Naive thymus-derived CD4-positive, alpha-beta T cell (primary cell): ENCODE results near the gene ASB4. TPM values are rescaled to one million over a fixed set of nuclear protein-coding genes. Genes with fewer than 3 reads are reported as not detected.
A peak's percentile ranks its signal among the peaks of the same experiment; 100 is the strongest.

Source experiments
- ATAC-seq: fragments of 150-1000 bp; cut with Tn5 transposase; 2 replicates; pipeline ENCODE4 v1.10.0; 2021; ENCODE audit warnings: mild to moderate bottlenecking, moderate library complexity
- CTCF ChIA-PET: fragments of 350-600 bp; sonication (Branson Sonifier 250); formaldehyde crosslinking; loops from one replicate; lab custom pipeline; 2021; ENCODE audit warnings: antibody characterized with exemption; lab: Charles Lee
- POLR2A ChIA-PET: fragments of 350-600 bp; sonication (Branson Sonifier 250); formaldehyde crosslinking; loops from one replicate; lab custom pipeline; 2021; ENCODE audit warnings: antibody characterized with exemption, inconsistent platforms; lab: Charles Lee
- DNase-seq, 9 donors: peaks; one replicate each; pipeline versions ENCODE4 v3.0.0 to v3.0.0-alpha.2; 2020 to 2022; ENCODE audit warnings: mixed read lengths in 1 of 9
- H3K27ac ChIP-seq: one replicate; pipeline ENCODE4 v1.7.0; 2013; ENCODE audit warnings: mild to moderate bottlenecking, low read depth, low read length, moderate library complexity
- H3K27me3 ChIP-seq, 2 donors: one replicate each; pipeline ENCODE4 v1.7.0; 2013; ENCODE audit warnings: low read length in 2 of 2, mild to moderate bottlenecking in 2 of 2, moderate library complexity in 2 of 2; ENCODE audit not compliant: control insufficient read depth in 2 of 2, insufficient read depth in 2 of 2
- H3K36me3 ChIP-seq, 3 experiments: 1 replicate in 2 of 3; 2 replicates in 1 of 3; pipeline ENCODE4 v1.7.0; 2013; ENCODE audit warnings: low read length in 3 of 3, mild to moderate bottlenecking in 3 of 3, moderate library complexity in 1 of 3; ENCODE audit not compliant: insufficient read depth in 3 of 3, control insufficient read depth in 2 of 3
- H3K4me1 ChIP-seq, 2 donors: one replicate each; pipeline ENCODE4 v1.7.0; 2013; ENCODE audit warnings: low read length in 2 of 2, mild to moderate bottlenecking in 2 of 2, moderate library complexity in 1 of 2; ENCODE audit not compliant: control insufficient read depth in 2 of 2, insufficient read depth in 2 of 2
- H3K4me3 ChIP-seq: 2 replicates; pipeline ENCODE4 v1.7.0; 2013; ENCODE audit warnings: mild to moderate bottlenecking, low read length
- H3K9me3 ChIP-seq, 3 experiments: 1 replicate in 2 of 3; 2 replicates in 1 of 3; pipeline ENCODE4 v1.7.0; 2013; ENCODE audit warnings: low read length in 3 of 3; ENCODE audit not compliant: control insufficient read depth in 2 of 3
- H3K27ac Mint-ChIP-seq, 9 donors: one replicate each; pipeline ENCODE4 v1.8.0; 2020 to 2022; ENCODE audit warnings: mixed read lengths in 9 of 9, mild to moderate bottlenecking in 8 of 9, moderate library complexity in 5 of 9, inconsistent platforms in 2 of 9
- H3K27me3 Mint-ChIP-seq, 5 donors: one replicate each; pipeline ENCODE4 v1.8.0; 2021 to 2022; ENCODE audit warnings: mixed read lengths in 5 of 5, mild to moderate bottlenecking in 1 of 5
- H3K36me3 Mint-ChIP-seq, 5 donors: one replicate each; pipeline ENCODE4 v1.8.0; 2020 to 2022; ENCODE audit warnings: mixed read lengths in 5 of 5, mild to moderate bottlenecking in 3 of 5, inconsistent platforms in 1 of 5
- H3K4me1 Mint-ChIP-seq, 7 donors: one replicate each; pipeline ENCODE4 v1.8.0; 2020 to 2022; ENCODE audit warnings: mixed read lengths in 7 of 7, mild to moderate bottlenecking in 3 of 7, inconsistent platforms in 1 of 7
- H3K4me3 Mint-ChIP-seq, 10 donors: one replicate each; pipeline ENCODE4 v1.8.0; 2020 to 2022; ENCODE audit warnings: mild to moderate bottlenecking in 10 of 10, mixed read lengths in 10 of 10, moderate library complexity in 6 of 10, inconsistent platforms in 2 of 10
- H3K9me3 Mint-ChIP-seq, 11 donors: one replicate each; pipeline ENCODE4 v1.8.0; 2020 to 2022; ENCODE audit warnings: mixed read lengths in 11 of 11, mild to moderate bottlenecking in 4 of 11, inconsistent platforms in 1 of 11, moderate library complexity in 1 of 11
- intact Hi-C, 2 donors: fragments of 100-400 bp; cut with micrococcal nuclease; formaldehyde crosslinking; loops; one replicate each; pipeline ENCODE4 v1.15.1; 2023
- polyA plus RNA-seq, 2 donors: library from polyadenylated mRNA; unstranded; fragments of 300-500 nt; fragmentation: Illumina TruSeq; gene quantifications; one replicate each; pipeline ENCODE4 v1.2.3, GENCODE V29; 2021
- total RNA-seq, 6 experiments: library from RNA in 5 of 6; stranded (reverse) in 5 of 6; gene quantifications; 1 replicate in 5 of 6; 2 replicates in 1 of 6; pipeline ENCODE4 v1.2.3 and lab custom pipeline; 2021 to 2026

The ASB4 gene
- total and polyA plus RNA-seq, 7 experiments from 2014 or later, result not detected

- H3K27ac Mint-ChIP-seq, result peak overlapping the region in 4 of 9 donors; percentile 0 to 45 (median 26)
- H3K36me3 Mint-ChIP-seq, result no peaks in the 10 kb centered on the region
- CTCF ChIA-PET, result no interaction called here
- H3K27ac ChIP-seq, result no peak overlapping the region
- no peaks in the 10 kb centered on the region for H3K9me3 Mint-ChIP-seq
- H3K4me3 ChIP-seq, result no peak overlapping the region
- DNase-seq (no peak), ATAC-seq (no peak)
- no peaks in the 10 kb centered on the region for H3K9me3 ChIP-seq
- peak overlapping the region in 5 of 10 donors; percentile 17 to 52 (median 26) for H3K4me3 Mint-ChIP-seq
- H3K36me3 ChIP-seq, result no peaks in the 10 kb centered on the region
- POLR2A ChIA-PET, result no interaction called here
- peaks cover 10 to 26% (median 15%) of the 10 kb centered on the region in 7 donors for H3K4me1 Mint-ChIP-seq
- no peaks in the 10 kb centered on the region for H3K27me3 ChIP-seq
- no peaks in the 10 kb centered on the region for H3K27me3 Mint-ChIP-seq
- H3K4me1 ChIP-seq, result peaks cover 0 to 7% of the 10 kb centered on the region in 2 donors
- intact Hi-C loops, result no loop called here
These were observed 15.3 kb upstream of the ASB4 start for GRCh38 chr7:95470452-95470851.

- no peak for ATAC-seq
- POLR2A ChIA-PET, result no interaction called here
These were observed 14.7 kb upstream of the ASB4 start for GRCh38 chr7:95471071-95471470.

GRCh38 chr7:95472581-95473161, 13.1 kb upstream of the ASB4 start:
- no peaks in the 10 kb centered on the region for H3K9me3 ChIP-seq
- H3K9me3 Mint-ChIP-seq, result no peaks in the 10 kb centered on the region
- DNase-seq, result no peak
- intact Hi-C loops, result no loop called here
- no peak for ATAC-seq
- H3K4me1 Mint-ChIP-seq, result peaks cover 10 to 26% (median 15%) of the 10 kb centered on the region in 7 donors
- ChIA-PET CTCF (interaction anchor here (0.8 kb wide), 1 partner anchor 77 kb away, joined by 3 read pairs; no protein-coding TSS in a partner anchor), POLR2A (no interaction called here)
- H3K4me3 ChIP-seq, result no peak overlapping the region
- H3K27me3 Mint-ChIP-seq, result peaks cover 0 to 6% (median 2%) of the 10 kb centered on the region in 5 donors
- H3K4me1 ChIP-seq, result peaks cover 0 to 7% of the 10 kb centered on the region in 2 donors
- no peak overlapping the region for H3K4me3 Mint-ChIP-seq
- H3K27ac Mint-ChIP-seq, result no peak overlapping the region
- no peaks in the 10 kb centered on the region for H3K36me3 ChIP-seq
- no peaks in the 10 kb centered on the region for H3K36me3 Mint-ChIP-seq
- no peaks in the 10 kb centered on the region for H3K27me3 ChIP-seq
- no peak overlapping the region for H3K27ac ChIP-seq

More at GRCh38 chr7:95471071-95471470, 14.7 kb upstream of the ASB4 start:
- no peak overlapping the region for H3K4me3 ChIP-seq
- peaks cover 0 to 7% of the 10 kb centered on the region in 2 donors for H3K4me1 ChIP-seq
- no peaks in the 10 kb centered on the region for H3K27me3 ChIP-seq
- H3K9me3 Mint-ChIP-seq, result no peaks in the 10 kb centered on the region
- peaks cover 10 to 26% (median 15%) of the 10 kb centered on the region in 7 donors for H3K4me1 Mint-ChIP-seq
- no peak overlapping the region for H3K27ac ChIP-seq
- H3K4me3 Mint-ChIP-seq, result peak overlapping the region in 1 of 10 donors; percentile 52
- H3K9me3 ChIP-seq, result no peaks in the 10 kb centered on the region
- DNase-seq, result no peak
- intact Hi-C loops, result no loop called here
- H3K36me3 Mint-ChIP-seq, result no peaks in the 10 kb centered on the region
- no peaks in the 10 kb centered on the region for H3K27me3 Mint-ChIP-seq
- H3K36me3 ChIP-seq, result no peaks in the 10 kb centered on the region
- peak overlapping the region in 3 of 9 donors; percentile 0 to 24 (median 12) for H3K27ac Mint-ChIP-seq
- CTCF ChIA-PET, result no interaction called here

- no peak for DNase-seq
- ChIA-PET CTCF (interaction anchor here (0.8 kb wide), 1 partner anchor 78 kb away, joined by 3 read pairs; no protein-coding TSS in a partner anchor), POLR2A (no interaction called here)
- no peaks in the 10 kb centered on the region for H3K9me3 ChIP-seq
- no peaks in the 10 kb centered on the region for H3K36me3 Mint-ChIP-seq
- no peak for ATAC-seq
- no peak overlapping the region for H3K4me3 ChIP-seq
- intact Hi-C loops, result no loop called here
- no peak overlapping the region for H3K27ac ChIP-seq
- no peaks in the 10 kb centered on the region for H3K9me3 Mint-ChIP-seq
- no peaks in the 10 kb centered on the region for H3K36me3 ChIP-seq
- no peak overlapping the region for H3K27ac Mint-ChIP-seq
- H3K27me3 Mint-ChIP-seq, result peaks cover 0 to 12% (median 5%) of the 10 kb centered on the region in 5 donors
- H3K27me3 ChIP-seq, result no peaks in the 10 kb centered on the region
- peaks cover 0 to 7% of the 10 kb centered on the region in 2 donors for H3K4me1 ChIP-seq
- no peak overlapping the region for H3K4me3 Mint-ChIP-seq
- peaks cover 10 to 26% (median 15%) of the 10 kb centered on the region in 7 donors for H3K4me1 Mint-ChIP-seq
These were observed 12.3 kb upstream of the ASB4 start for GRCh38 chr7:95473276-95473985.

GRCh38 chr7:95476072-95476847, 9.5 kb upstream of the ASB4 start:
- intact Hi-C loops, result loop anchor here in 1 of 2 donors (2.0 to 5.0 kb wide), 4 partner anchors 79 to 819 kb away; partner anchors contain the start of genes PON3 and SGCE
- no peaks in the 10 kb centered on the region for H3K4me1 ChIP-seq
- H3K27ac ChIP-seq, result no peak overlapping the region
- H3K27me3 Mint-ChIP-seq, result peaks cover 0 to 12% (median 5%) of the 10 kb centered on the region in 5 donors
- H3K27me3 ChIP-seq, result no peaks in the 10 kb centered on the region
- ATAC-seq, result no peak
- no peaks in the 10 kb centered on the region for H3K36me3 Mint-ChIP-seq
- ChIA-PET POLR2A (interaction anchor here (0.6 to 0.8 kb wide), 2 partner anchors 1028 to 1039 kb away, joined by 3 read pairs; no protein-coding TSS in a partner anchor), CTCF (interaction anchor here (0.8 to 2.8 kb wide), 9 partner anchors 9 to 1034 kb away, joined by 3 to 25 read pairs (median 6); partner anchors contain the start of genes ASB4 and PON2)
- H3K4me1 Mint-ChIP-seq, result peaks cover 0 to 4% (median under 1%) of the 10 kb centered on the region in 7 donors
- no peak overlapping the region for H3K4me3 ChIP-seq
- no peaks in the 10 kb centered on the region for H3K9me3 Mint-ChIP-seq
- DNase-seq, result no peak
- peak overlapping the region in 1 of 10 donors; percentile 47 for H3K4me3 Mint-ChIP-seq
- no peak overlapping the region for H3K27ac Mint-ChIP-seq
- no peaks in the 10 kb centered on the region for H3K9me3 ChIP-seq
- no peaks in the 10 kb centered on the region for H3K36me3 ChIP-seq
